Measurements from ENCODE around the gene PRR14.
"Not testable (repeated sequence)": the region's sequence is repeated elsewhere in the genome, so short reads cannot be mapped to it uniquely, and the experiment has no call there.

Gene PRR14

DNA sequence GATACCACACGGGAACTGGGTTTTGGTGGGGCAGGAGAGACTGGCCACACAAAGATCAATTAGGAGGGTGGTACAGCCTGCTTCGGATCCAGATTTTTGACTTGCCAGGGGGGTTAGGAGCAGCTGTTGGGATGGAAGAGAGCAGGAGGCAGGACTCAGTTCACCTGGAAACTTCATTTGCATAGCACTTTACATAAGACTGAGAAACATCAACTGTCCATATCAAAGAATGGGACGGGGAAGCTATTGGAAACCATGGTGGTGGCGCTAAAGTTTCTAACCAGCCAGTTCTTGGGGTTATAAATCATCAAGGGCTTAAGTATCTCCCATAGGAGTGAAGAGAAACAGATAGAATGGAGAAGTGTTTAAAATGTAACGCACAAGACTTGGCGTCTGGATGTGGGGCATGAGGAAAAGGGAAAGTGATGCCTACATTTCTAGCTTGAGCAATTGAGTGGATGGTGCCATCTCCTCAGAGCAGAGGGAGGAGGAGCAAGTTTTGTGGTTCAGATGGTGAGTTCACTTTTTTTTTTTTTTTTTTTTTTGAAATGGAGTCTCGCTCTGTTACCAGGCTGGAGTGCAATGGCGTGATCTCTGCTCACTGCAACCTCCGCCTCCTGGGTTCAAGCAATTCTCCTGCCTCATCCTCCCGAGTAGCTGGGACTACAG is 41.8 kb downstream of the PRR14 start:
- DNase-seq (ENCODE audit: low read depth in 2 of 2) = no peak

DNA sequence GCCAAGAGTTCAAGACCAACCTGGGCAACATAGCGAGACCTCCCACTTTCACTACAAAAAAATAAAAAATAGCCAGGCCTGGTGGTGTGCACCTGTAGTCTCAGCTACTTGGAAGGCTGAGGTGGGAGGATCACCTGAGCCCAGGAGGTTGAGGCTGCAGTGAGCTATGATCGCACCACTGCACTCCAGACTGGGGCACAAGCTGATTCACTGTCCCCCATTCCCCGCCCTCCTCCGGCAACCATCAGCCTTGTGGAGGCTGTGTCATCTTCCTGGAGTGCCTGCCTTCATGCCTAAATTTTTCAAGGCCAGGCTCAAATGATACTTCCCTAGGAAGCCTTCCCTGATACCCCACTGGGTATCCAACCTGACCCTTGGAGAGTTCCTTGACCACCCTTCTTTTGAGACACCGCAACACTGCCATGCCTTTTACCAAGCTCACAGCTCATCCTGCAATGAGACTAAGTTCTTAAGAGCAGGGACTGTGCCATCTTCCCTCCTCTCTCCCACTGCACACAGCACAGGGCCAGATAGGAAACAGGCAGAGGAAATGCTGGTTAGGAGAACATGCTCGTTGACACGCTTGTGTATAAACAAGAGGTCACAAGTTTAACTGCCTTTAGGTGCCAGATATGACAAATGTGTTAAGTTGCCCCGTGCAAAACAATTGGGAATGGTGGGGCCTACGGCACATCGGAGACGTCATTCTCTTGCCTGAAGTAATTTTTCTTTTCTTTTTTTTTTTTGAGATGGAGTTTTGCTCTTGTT is 44.4 kb downstream of the PRR14 start:
- no peak for DNase-seq (ENCODE audit: low read depth in 2 of 2)

DNA sequence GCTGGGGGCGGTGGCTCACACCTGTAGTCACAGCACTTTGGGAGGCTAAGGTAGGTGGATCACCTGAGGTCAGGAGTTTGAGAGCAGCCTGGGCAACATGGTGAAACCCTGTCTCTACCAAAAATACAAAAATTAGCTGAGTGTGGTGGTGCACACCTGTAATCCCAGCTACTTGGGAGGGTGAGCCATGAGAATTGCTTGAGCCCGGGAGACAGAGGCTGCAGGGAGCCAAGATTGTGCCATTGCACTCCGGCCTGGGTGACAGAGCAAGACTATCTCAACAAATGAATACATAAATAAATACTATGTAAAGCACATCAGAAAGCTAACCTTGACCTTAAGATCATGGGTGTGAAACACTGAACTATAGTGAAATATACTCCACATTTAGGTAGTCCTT is 45.9 kb downstream of the PRR14 start:
- DNase-seq (ENCODE audit: low read depth in 2 of 2) = not testable (repeated sequence)

DNA sequence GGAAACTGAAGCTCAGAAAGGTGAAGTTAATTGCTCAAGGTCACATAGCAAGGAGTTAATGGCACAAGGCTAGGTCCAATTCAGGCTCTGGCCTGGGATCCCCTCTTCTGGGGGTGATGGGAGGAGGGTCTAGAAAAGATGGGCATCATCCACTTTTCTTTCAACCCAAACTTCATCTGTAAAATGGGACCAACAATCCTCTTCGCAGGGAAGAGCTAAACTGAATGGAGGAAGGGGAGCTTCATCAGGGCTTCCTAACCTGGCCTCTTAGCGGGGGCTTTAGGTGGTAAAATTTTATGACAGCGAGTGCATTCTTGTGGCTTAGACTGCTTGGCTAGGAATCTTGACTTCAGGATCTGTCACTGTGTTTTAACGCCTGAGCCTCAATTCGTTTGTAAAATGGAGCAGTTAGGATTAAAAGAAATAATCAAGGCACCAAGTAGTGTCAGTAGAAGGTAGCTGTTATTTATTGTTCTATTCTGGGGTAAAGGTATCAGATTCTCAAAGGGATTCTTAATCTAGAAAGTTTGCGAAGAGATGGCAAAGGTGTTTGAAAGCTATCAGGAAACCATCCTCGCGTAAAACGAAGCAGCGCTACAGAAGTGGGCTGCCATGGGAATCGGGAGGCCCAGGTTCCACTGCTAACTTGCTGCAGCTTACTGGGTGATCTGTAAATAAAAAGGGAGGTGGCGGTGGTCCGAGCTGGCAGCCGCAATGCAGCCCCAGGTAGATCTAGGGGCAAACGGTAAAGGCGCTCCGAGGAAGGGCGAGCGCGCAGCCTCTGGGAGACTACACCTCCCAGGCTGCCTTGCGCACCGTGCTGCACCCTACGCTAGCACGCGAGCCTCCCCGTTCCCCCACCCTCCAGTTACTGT is 46.7 kb downstream of the PRR14 start:
- no peak for DNase-seq (ENCODE audit: low read depth in 2 of 2)

DNA sequence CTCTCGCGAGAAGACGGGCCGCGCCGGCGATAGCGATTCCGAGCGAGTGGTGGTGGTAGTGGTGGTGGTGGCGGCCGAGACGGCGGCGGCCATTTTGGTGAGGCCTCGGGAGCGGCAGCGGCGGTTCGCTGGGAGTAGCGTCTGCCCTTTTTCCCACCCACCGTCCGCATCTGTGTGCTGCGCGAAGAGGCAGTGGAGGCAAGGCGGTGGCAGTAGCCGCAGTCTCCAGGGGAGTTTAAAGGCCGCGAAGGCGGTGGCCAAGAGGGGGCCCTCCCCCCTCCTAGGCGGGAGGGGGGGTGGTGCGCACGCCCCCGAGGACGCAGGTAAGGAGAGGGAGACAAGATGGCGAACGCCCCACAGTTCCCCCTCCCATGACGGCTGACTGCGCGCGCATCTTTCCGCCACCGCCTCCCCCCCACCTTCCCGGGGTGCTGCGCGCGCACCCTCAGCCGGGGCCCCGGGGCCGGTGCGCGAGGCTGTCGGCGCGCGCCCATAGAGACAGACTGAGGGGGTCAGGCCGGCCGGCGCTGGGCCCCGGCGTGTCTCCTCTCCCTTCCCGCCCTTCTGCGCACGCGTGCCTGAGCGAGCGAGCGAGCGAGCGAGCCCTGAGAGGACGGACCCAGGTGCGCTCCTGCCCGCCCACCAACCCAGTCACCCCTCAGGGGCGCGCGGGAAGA is 47.5 kb downstream of the PRR14 start:
- DNase-seq (ENCODE audit: low read depth in 2 of 2) = peak; percentile 93 to 94

DNA sequence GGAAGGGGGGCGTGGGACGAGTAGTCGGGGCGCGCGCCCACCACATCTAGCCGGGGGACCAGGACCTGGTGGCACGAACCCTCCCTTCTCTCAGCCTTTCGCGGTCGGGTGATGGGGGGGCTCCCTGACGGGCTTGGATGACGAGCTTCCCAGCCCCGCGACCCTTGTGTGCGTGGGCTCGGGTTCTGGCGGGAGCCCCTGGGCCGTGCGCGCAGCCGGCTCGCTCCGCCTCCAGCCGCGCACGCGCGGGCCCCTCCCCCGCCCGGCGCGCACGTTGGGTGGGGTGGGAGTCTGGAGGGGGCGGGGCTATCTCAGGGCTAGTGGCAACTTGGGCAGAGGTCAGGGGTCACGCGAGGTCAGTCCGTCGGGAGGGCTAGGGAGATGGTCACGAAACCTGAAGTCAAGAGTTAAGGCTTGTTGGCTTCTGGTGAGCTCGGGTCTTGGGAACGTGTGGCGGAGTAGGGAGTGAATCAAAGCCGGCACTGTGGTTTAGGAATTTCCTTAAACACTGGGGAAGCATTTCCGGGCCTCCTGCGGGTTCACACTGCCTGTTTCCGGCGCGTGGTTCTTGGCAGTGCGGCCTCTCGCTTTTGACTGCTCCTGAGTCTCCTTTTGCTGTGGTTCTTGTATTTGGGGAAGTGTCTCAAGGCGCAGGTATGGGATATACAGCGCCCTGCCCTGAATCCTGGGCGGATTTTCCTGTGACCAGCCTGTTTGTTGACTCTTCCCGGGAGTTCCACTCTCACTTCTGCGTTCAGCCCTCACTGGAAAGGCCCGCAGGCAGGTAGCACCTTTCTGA is 48.3 kb downstream of the PRR14 start, which contains the start of gene SRCAP:
Gene SRCAP, plus strand, starts transcription at position 356 of the 799 bp plus-strand sequence. CDS start 1,654 bp downstream, outside the sequence.
- DNase-seq (ENCODE audit: low read depth in 2 of 2) = peak; percentile 25 to 29

DNA sequence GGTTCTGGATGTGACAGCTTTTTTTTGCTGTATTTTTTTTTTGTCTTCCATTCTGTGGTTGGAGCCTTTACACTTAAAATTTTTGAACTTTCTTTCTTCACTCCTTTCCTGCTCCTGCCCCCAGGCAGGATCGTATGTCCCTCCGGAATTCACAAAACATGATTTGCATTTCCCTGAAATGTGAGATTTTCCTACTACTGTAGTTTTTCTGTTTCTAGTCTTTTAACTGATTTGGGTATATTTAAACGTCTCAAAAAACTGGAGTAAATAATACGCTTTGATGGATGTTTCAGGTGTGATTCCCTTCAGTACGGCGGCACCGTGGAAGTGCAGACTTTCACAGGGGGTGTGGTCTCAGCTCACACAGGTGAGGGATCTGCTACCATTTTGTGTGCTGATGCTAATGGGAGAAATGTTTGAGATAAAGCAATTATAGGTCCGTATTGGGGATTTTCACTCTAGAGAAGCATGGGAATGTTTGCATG is 48.9 kb downstream of the PRR14 start:
- no peak for DNase-seq (ENCODE audit: low read depth in 2 of 2)

DNA sequence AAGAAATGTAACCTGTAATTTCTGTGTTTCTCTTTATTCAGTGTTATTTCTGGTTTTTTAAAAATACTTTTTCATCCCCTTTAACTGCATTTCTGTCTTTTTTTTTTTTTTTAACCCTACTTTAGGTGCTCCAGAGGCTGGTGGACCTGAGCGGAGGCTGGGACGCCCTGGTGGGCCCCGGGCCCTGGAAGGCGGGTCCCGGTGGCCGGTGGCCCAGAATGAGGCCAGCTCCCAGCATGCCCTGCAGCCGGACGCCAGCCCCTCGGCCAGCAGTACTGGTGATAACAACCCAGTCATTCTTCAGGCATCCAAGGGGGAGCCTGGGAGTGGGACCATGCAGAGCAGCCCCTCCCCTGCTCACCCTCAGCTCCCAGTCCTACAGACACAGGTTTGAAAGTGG is 49.7 kb downstream of the PRR14 start:
- DNase-seq (ENCODE audit: low read depth in 2 of 2) = no peak

DNA sequence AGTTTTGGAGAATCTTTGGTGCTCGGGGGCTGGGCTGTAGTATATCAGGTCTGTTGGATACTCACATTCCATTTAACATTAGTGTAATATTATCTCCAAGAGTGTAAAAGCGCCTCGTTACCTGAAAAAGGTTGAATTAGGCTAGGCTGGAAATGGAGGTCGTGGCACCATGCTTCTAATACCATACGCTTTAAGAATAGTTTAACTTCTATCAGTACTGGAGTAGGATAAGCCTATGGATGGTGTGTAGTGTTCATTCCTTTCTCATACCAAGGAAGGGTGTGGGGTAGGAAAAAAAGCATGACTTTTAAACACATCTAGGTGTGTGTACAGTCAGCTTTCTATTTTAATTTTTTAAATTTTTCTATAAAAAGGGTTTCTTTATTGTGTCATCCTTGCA is 50.2 kb downstream of the PRR14 start:
- no peak for DNase-seq (ENCODE audit: low read depth in 2 of 2)

DNA sequence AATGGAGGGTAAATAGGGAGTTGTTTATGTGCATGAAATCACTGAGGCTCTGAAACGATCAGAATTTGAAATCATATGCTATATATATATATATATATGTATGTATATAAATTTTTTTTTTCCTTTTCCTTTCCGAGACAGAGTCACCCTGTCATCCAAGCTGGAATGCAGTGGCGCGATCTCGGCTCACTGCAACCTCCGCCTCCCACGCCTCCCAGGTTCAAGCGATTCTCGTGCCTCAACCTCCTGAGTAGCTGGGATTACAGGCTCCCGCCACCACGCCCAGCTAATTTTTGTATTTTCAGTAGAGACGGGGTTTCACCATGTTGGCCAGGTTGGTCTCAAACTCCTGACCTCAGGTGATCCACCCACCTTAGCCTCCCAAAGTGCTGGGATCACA is 52.3 kb downstream of the PRR14 start:
- not testable (repeated sequence) for DNase-seq (ENCODE audit: low read depth in 2 of 2)

DNA sequence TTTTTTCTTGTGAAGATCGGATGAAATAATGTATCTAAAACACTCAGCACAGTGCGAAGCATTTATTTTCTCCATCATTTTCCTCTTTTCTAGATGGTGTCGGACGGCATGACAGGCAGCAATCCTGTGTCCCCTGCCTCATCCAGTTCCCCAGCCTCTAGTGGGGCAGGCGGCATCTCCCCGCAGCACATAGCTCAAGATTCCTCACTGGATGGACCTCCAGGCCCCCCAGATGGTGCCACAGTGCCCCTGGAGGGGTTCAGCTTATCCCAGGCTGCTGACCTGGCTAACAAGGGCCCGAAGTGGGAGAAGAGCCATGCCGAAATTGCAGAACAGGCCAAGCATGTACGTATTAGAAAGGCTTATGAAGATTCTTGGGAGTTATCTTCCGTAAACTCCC is 53.2 kb downstream of the PRR14 start:
- no peak for DNase-seq (ENCODE audit: low read depth in 2 of 2)

Data from fibroblast of skin of left biceps (primary cell).